GM23338 (cell line): ENCODE results near the gene PLXNA2. TPM values are rescaled to one million over a fixed set of nuclear protein-coding genes. Genes with fewer than 3 reads are reported as not detected.

Experiments
- ATAC-seq: fragments of 200-7000 bp; cut with Tn5 transposase; 3 replicates; pipeline ENCODE4 v1.9.1; 2020
- DNase-seq: peaks from one replicate; pipeline ENCODE4 v3.0.0-alpha.2; 2015; ENCODE audit warnings: low spot score
- H2AFZ ChIP-seq: fragments of 200-600 bp; sonication (generic); 2 replicates; pipeline ENCODE4 v1.8.0; 2016; ENCODE audit warnings: antibody characterized with exemption, mild to moderate bottlenecking, moderate library complexity
- H3F3A ChIP-seq: fragments of 200-600 bp; sonication (generic); replicated peaks from 2 replicates; pipeline ENCODE4 v1.8.0; 2017; ENCODE audit warnings: antibody characterized with exemption, mixed run types, low read depth
- H3K27ac ChIP-seq: fragments of 200-600 bp; sonication (generic); 2 replicates; pipeline ENCODE4 v1.6.1; 2016; ENCODE audit warnings: low read depth
- H3K27me3 ChIP-seq: fragments of 200-600 bp; sonication (generic); 2 replicates; pipeline ENCODE4 v1.8.0; 2016; ENCODE audit warnings: mild to moderate bottlenecking, mixed run types, moderate library complexity; ENCODE audit not compliant: insufficient read depth
- H3K36me3 ChIP-seq: fragments of 200-600 bp; sonication (generic); 2 replicates; pipeline ENCODE4 v1.8.0; 2016; ENCODE audit warnings: mild to moderate bottlenecking; ENCODE audit not compliant: insufficient read depth
- H3K4me1 ChIP-seq: fragments of 200-600 bp; sonication (generic); 2 replicates; pipeline ENCODE4 v1.8.0; 2016; ENCODE audit warnings: mild to moderate bottlenecking, moderate library complexity; ENCODE audit not compliant: insufficient read depth
- H3K4me2 ChIP-seq: fragments of 200-600 bp; sonication (generic); 2 replicates; pipeline ENCODE4 v1.7.1; 2017; ENCODE audit warnings: mixed run types
- H3K4me3 ChIP-seq: fragments of 200-600 bp; sonication (generic); 2 replicates; pipeline ENCODE4 v1.6.1; 2016; ENCODE audit warnings: mixed run types
- H3K79me2 ChIP-seq: fragments of 200-600 bp; sonication (generic); replicated peaks from 2 replicates; pipeline ENCODE4 v1.8.0; 2017; ENCODE audit warnings: mild to moderate bottlenecking; ENCODE audit not compliant: insufficient read depth
- H3K9me2 ChIP-seq: fragments of 200-600 bp; sonication (generic); 2 replicates; pipeline ENCODE4 v1.8.0; 2017; ENCODE audit not compliant: insufficient read depth
- H4K20me1 ChIP-seq: fragments of 200-600 bp; sonication (generic); replicated peaks from 2 replicates; pipeline ENCODE4 v1.8.0; 2017; ENCODE audit warnings: mild to moderate bottlenecking; ENCODE audit not compliant: insufficient read depth
- H3K27ac Mint-ChIP-seq: 2 replicates; pipeline ENCODE4 v1.8.0; 2020; ENCODE audit warnings: inconsistent platforms, mild to moderate bottlenecking, moderate library complexity, mixed read lengths
- H3K27me3 Mint-ChIP-seq: 3 replicates; pipeline ENCODE4 v1.8.0; 2022; ENCODE audit warnings: low read depth, mild to moderate bottlenecking, moderate library complexity, mixed read lengths, inconsistent platforms; ENCODE audit not compliant: insufficient read depth, poor library complexity
- H3K36me3 Mint-ChIP-seq: 3 replicates; pipeline ENCODE4 v1.8.0; 2021; ENCODE audit warnings: low read depth, mild to moderate bottlenecking, inconsistent platforms, moderate library complexity, mixed read lengths
- H3K4me1 Mint-ChIP-seq: 3 replicates; pipeline ENCODE4 v1.8.0; 2020; ENCODE audit warnings: mild to moderate bottlenecking, inconsistent platforms, mixed read lengths
- H3K4me3 Mint-ChIP-seq: 3 replicates; pipeline ENCODE4 v1.8.0; 2021; ENCODE audit warnings: moderate library complexity, mild to moderate bottlenecking, inconsistent platforms, mixed read lengths
- H3K9me3 Mint-ChIP-seq: 3 replicates; pipeline ENCODE4 v1.8.0; 2020; ENCODE audit warnings: moderate library complexity, mild to moderate bottlenecking, inconsistent platforms, mixed read lengths
- CREB1 ChIP-seq: fragments of 250-450 bp; sonication (Bioruptor Pico); IDR thresholded peaks from 2 replicates; pipeline ENCODE4 v1.5.0; 2020; ENCODE audit warnings: low read depth, mild to moderate bottlenecking, moderate library complexity
- EZH2phosphoT487 ChIP-seq: fragments of 200-600 bp; sonication (generic); IDR thresholded peaks from one replicate; pipeline ENCODE4 v1.8.1; 2018; ENCODE audit warnings: antibody characterized with exemption; ENCODE audit not compliant: unreplicated experiment
- JUNB ChIP-seq: IDR thresholded peaks from one replicate; pipeline ENCODE4 v1.6.1; 2016; ENCODE audit warnings: antibody characterized with exemption; ENCODE audit not compliant: unreplicated experiment
- NANOG ChIP-seq: IDR thresholded peaks from 2 replicates; pipeline ENCODE4 v1.6.1; 2016; ENCODE audit warnings: antibody characterized with exemption, borderline replicate concordance
- REST ChIP-seq: IDR thresholded peaks from one replicate; pipeline ENCODE4 v1.6.1; 2018; ENCODE audit warnings: antibody characterized with exemption; ENCODE audit not compliant: unreplicated experiment
- STAT1 ChIP-seq: IDR thresholded peaks from one replicate; pipeline ENCODE4 v1.6.1; 2016; ENCODE audit warnings: antibody characterized with exemption; ENCODE audit not compliant: unreplicated experiment
- ZNF462 ChIP-seq: fragments of 250-450 bp; sonication (Bioruptor Pico); IDR thresholded peaks from 2 replicates; pipeline ENCODE4 v1.5.0; 2020; ENCODE audit warnings: mild to moderate bottlenecking, moderate library complexity
- polyA plus RNA-seq: library from polyadenylated mRNA; unstranded; fragments of >200 nt; fragmentation: Nextera tagmentation; extraction: Ambion mirVana; gene quantifications from 2 replicates; pipeline ENCODE4 v1.2.1, GENCODE V29; 2016
- total RNA-seq: library from RNA; depleted of rRNA; stranded (reverse); fragments of >200 nt; shearing (Covaris generic); gene quantifications from 2 replicates; pipeline ENCODE4 v1.2.3, GENCODE V29; 2014
- TF ChIP-seq, protein P1 (sequence below), 2 experiments: fragments of 200-600 bp in 1 of 2; sonication (generic) in 1 of 2; conservative IDR thresholded peaks; 2 replicates each; pipeline versions ENCODE4 v1.5.1 to v1.6.1; 2016 to 2017; ENCODE audit warnings: antibody characterized with exemption in 2 of 2, low read depth in 2 of 2, mild to moderate bottlenecking in 2 of 2, moderate library complexity in 1 of 2

The PLXNA2 gene
- total and polyA plus RNA-seq, 2 experiments from 2014 or later, result 0.40 to 1.8 TPM

- ATAC-seq (no peak), DNase-seq (no peak)
- Histone ChIP-seq H3K9me2 (0 out of 2 replicates have a peak, but pooled peaks cover 6% of the 10 kb centered on the region), H3K27me3 (no peaks in the 10 kb centered on the region), H4K20me1 (no peaks in the 10 kb centered on the region), H3K27ac (no peak overlapping the region), H3F3A (no peaks in the 10 kb centered on the region), H3K36me3 (no peaks in the 10 kb centered on the region), H3K4me2 (no peak overlapping the region), H2AFZ (no peak overlapping the region), H3K4me3 (no peak overlapping the region), H3K79me2 (no peaks in the 10 kb centered on the region), H3K4me1 (peaks cover 3% of the 10 kb centered on the region; the same call in 1 of the 2 replicates)
- Mint-ChIP-seq H3K36me3 (no peaks in the 10 kb centered on the region), H3K27ac (no peak overlapping the region), H3K9me3 (no peaks in the 10 kb centered on the region), H3K4me3 (no peak overlapping the region), H3K4me1 (peaks cover 9% of the 10 kb centered on the region), H3K27me3 (no peaks in the 10 kb centered on the region)
- TF ChIP-seq JUNB, result no peak
- no peak for TF ChIP-seq EZH2phosphoT487
- TF ChIP-seq NANOG, result no peak
- no peak for TF ChIP-seq STAT1
Measured at GRCh38 chr1:208206092-208206698, 38.0 kb downstream of the PLXNA2 start.

- H2AFZ ChIP-seq, result no peak overlapping the region
- H3K79me2 ChIP-seq, result no peaks in the 10 kb centered on the region
- 0 out of 2 replicates have a peak, but pooled peaks cover 6% of the 10 kb centered on the region for H3K9me2 ChIP-seq
- Mint-ChIP-seq H3K4me1 (peaks cover 7% of the 10 kb centered on the region), H3K27ac (no peak overlapping the region), H3K27me3 (peaks cover 4% of the 10 kb centered on the region), H3K9me3 (no peaks in the 10 kb centered on the region), H3K36me3 (no peaks in the 10 kb centered on the region), H3K4me3 (no peak overlapping the region)
- peaks cover 3% of the 10 kb centered on the region; the same call in 1 of the 2 replicates for H3K4me1 ChIP-seq
- no peak overlapping the region for H3K4me2 ChIP-seq
- H4K20me1 ChIP-seq, result no peaks in the 10 kb centered on the region
- no peaks in the 10 kb centered on the region for H3F3A ChIP-seq
- no peak for ATAC-seq
- no peak overlapping the region for H3K27ac ChIP-seq
- H3K27me3 ChIP-seq, result no peaks in the 10 kb centered on the region
- H3K36me3 ChIP-seq, result no peaks in the 10 kb centered on the region
- no peak for DNase-seq
- H3K4me3 ChIP-seq, result no peak overlapping the region
- TF ChIP-seq EZH2phosphoT487, result no peak
- TF ChIP-seq STAT1, result no peak
- TF ChIP-seq REST, result no peak
- TF ChIP-seq, protein P1, sequence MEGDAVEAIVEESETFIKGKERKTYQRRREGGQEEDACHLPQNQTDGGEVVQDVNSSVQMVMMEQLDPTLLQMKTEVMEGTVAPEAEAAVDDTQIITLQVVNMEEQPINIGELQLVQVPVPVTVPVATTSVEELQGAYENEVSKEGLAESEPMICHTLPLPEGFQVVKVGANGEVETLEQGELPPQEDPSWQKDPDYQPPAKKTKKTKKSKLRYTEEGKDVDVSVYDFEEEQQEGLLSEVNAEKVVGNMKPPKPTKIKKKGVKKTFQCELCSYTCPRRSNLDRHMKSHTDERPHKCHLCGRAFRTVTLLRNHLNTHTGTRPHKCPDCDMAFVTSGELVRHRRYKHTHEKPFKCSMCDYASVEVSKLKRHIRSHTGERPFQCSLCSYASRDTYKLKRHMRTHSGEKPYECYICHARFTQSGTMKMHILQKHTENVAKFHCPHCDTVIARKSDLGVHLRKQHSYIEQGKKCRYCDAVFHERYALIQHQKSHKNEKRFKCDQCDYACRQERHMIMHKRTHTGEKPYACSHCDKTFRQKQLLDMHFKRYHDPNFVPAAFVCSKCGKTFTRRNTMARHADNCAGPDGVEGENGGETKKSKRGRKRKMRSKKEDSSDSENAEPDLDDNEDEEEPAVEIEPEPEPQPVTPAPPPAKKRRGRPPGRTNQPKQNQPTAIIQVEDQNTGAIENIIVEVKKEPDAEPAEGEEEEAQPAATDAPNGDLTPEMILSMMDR (conservative IDR thresholded peaks at IDR 0.05; ENCODE audit: low read depth in 2 of 2), result no peak
- no peak for TF ChIP-seq ZNF462 (CRISPR knock-in tag)
- no peak for TF ChIP-seq CREB1 (CRISPR knock-in tag)
Measured at GRCh38 chr1:208205216-208206013, 38.8 kb downstream of the PLXNA2 start.
